GM18508 (cell line): Measurements from ENCODE around the gene AHCTF1.
"Not testable (repeated sequence)": the region's sequence is repeated elsewhere in the genome, so short reads cannot be mapped to it uniquely, and the experiment has no call there.

ENCODE experiments used
- ATAC-seq: cut with Tn5 transposase; IDR thresholded peaks from one replicate; pipeline ENCODE4 v1.9.1; 2021; ENCODE audit warnings: moderate number of reproducible peaks; ENCODE audit not compliant: insufficient read depth, unreplicated experiment

AHCTF1 gene

GRCh38 chr1:246921481-246921880 lies 10.3 kb downstream of the AHCTF1 start:
- no peak for ATAC-seq

- ATAC-seq, result no peak
Measured at GRCh38 chr1:246919902-246920301, 11.8 kb downstream of the AHCTF1 start.

GRCh38 chr1:246916026-246916923 lies 15.5 kb downstream of the AHCTF1 start:
- not testable (repeated sequence) for ATAC-seq

- ATAC-seq, result no peak
Measured at GRCh38 chr1:246907472-246907871, 24.3 kb downstream of the AHCTF1 start.

- no peak for ATAC-seq
Measured at GRCh38 chr1:246906833-246907232, 24.9 kb downstream of the AHCTF1 start.

GRCh38 chr1:246901874-246902273 lies 29.9 kb downstream of the AHCTF1 start:
- no peak for ATAC-seq

- ATAC-seq, result no peak
Measured at GRCh38 chr1:246897302-246897701, 34.4 kb downstream of the AHCTF1 start.

GRCh38 chr1:246893191-246893939 lies 38.4 kb downstream of the AHCTF1 start:
- no peak for ATAC-seq

GRCh38 chr1:246891105-246891504 lies 40.6 kb downstream of the AHCTF1 start:
- ATAC-seq, result no peak

- no peak for ATAC-seq
Measured at GRCh38 chr1:246888522-246888921, 43.2 kb downstream of the AHCTF1 start.

GRCh38 chr1:246885389-246885788 lies 46.4 kb downstream of the AHCTF1 start:
- not testable (repeated sequence) for ATAC-seq

GRCh38 chr1:246878551-246878950 lies 53.2 kb downstream of the AHCTF1 start:
- ATAC-seq, result no peak

GRCh38 chr1:246876431-246876830 lies 55.3 kb downstream of the AHCTF1 start:
- ATAC-seq, result no peak

GRCh38 chr1:246875041-246876026 lies 56.4 kb downstream of the AHCTF1 start:
- peak; percentile 43 for ATAC-seq

- ATAC-seq, result no peak
Measured at GRCh38 chr1:246865921-246866320, 65.8 kb downstream of the AHCTF1 start.

GRCh38 chr1:246863791-246864190 lies 68.0 kb downstream of the AHCTF1 start:
- ATAC-seq, result not testable (repeated sequence)

- ATAC-seq, result no peak
Measured at GRCh38 chr1:246860401-246860800, 71.3 kb downstream of the AHCTF1 start.

GRCh38 chr1:246856371-246856770 lies 75.4 kb downstream of the AHCTF1 start:
- no peak for ATAC-seq

- not testable (repeated sequence) for ATAC-seq
Measured at GRCh38 chr1:246850640-246851039, 81.1 kb downstream of the AHCTF1 start.

GRCh38 chr1:246843876-246844275 lies 87.9 kb downstream of the AHCTF1 start:
- ATAC-seq, result no peak
